Measurements from ENCODE around the gene NECTIN4. TPM values are rescaled to one million over a fixed set of nuclear protein-coding genes. Genes with fewer than 3 reads are reported as not detected.

Gene NECTIN4
- total and polyA plus RNA-seq, 2 of the 8 experiments (the other 6 are each of a cell fraction or from before 2014, with no cell fraction given): 0.19 to 0.71 TPM

DNA sequence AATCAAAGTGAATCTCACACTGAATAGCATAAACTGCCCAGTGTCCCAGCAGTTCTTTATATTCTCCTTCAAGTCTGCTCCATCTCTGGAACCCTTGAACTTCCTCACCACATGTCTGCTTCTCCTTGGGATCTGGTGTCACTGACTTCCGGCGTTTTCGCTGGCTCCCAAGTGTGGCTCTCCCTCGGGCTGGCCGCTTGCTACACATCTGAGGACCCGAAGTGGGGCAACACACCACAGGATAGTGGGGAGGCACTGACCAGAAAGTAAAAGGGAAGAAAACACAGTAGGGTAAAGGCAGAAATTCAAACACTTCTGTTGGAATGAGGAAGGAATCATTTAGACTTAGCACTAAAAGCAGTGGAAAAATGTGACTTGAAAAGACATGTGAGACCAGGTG lies 33.6 kb upstream of the NECTIN4 start (continued):
- TF ChIP-seq, protein P1, sequence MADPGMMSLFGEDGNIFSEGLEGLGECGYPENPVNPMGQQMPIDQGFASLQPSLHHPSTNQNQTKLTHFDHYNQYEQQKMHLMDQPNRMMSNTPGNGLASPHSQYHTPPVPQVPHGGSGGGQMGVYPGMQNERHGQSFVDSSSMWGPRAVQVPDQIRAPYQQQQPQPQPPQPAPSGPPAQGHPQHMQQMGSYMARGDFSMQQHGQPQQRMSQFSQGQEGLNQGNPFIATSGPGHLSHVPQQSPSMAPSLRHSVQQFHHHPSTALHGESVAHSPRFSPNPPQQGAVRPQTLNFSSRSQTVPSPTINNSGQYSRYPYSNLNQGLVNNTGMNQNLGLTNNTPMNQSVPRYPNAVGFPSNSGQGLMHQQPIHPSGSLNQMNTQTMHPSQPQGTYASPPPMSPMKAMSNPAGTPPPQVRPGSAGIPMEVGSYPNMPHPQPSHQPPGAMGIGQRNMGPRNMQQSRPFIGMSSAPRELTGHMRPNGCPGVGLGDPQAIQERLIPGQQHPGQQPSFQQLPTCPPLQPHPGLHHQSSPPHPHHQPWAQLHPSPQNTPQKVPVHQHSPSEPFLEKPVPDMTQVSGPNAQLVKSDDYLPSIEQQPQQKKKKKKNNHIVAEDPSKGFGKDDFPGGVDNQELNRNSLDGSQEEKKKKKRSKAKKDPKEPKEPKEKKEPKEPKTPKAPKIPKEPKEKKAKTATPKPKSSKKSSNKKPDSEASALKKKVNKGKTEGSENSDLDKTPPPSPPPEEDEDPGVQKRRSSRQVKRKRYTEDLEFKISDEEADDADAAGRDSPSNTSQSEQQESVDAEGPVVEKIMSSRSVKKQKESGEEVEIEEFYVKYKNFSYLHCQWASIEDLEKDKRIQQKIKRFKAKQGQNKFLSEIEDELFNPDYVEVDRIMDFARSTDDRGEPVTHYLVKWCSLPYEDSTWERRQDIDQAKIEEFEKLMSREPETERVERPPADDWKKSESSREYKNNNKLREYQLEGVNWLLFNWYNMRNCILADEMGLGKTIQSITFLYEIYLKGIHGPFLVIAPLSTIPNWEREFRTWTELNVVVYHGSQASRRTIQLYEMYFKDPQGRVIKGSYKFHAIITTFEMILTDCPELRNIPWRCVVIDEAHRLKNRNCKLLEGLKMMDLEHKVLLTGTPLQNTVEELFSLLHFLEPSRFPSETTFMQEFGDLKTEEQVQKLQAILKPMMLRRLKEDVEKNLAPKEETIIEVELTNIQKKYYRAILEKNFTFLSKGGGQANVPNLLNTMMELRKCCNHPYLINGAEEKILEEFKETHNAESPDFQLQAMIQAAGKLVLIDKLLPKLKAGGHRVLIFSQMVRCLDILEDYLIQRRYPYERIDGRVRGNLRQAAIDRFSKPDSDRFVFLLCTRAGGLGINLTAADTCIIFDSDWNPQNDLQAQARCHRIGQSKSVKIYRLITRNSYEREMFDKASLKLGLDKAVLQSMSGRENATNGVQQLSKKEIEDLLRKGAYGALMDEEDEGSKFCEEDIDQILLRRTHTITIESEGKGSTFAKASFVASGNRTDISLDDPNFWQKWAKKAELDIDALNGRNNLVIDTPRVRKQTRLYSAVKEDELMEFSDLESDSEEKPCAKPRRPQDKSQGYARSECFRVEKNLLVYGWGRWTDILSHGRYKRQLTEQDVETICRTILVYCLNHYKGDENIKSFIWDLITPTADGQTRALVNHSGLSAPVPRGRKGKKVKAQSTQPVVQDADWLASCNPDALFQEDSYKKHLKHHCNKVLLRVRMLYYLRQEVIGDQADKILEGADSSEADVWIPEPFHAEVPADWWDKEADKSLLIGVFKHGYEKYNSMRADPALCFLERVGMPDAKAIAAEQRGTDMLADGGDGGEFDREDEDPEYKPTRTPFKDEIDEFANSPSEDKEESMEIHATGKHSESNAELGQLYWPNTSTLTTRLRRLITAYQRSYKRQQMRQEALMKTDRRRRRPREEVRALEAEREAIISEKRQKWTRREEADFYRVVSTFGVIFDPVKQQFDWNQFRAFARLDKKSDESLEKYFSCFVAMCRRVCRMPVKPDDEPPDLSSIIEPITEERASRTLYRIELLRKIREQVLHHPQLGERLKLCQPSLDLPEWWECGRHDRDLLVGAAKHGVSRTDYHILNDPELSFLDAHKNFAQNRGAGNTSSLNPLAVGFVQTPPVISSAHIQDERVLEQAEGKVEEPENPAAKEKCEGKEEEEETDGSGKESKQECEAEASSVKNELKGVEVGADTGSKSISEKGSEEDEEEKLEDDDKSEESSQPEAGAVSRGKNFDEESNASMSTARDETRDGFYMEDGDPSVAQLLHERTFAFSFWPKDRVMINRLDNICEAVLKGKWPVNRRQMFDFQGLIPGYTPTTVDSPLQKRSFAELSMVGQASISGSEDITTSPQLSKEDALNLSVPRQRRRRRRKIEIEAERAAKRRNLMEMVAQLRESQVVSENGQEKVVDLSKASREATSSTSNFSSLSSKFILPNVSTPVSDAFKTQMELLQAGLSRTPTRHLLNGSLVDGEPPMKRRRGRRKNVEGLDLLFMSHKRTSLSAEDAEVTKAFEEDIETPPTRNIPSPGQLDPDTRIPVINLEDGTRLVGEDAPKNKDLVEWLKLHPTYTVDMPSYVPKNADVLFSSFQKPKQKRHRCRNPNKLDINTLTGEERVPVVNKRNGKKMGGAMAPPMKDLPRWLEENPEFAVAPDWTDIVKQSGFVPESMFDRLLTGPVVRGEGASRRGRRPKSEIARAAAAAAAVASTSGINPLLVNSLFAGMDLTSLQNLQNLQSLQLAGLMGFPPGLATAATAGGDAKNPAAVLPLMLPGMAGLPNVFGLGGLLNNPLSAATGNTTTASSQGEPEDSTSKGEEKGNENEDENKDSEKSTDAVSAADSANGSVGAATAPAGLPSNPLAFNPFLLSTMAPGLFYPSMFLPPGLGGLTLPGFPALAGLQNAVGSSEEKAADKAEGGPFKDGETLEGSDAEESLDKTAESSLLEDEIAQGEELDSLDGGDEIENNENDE (IDR thresholded peaks at IDR 0.05; ENCODE audit: insufficient replicate concordance, low read length): no peak
